DND-41 (cell line): ENCODE measurements around the gene PPP1R1C.
"Not testable (repeated sequence)": the region's sequence is repeated elsewhere in the genome, so short reads cannot be mapped to it uniquely, and the experiment has no call there.

Source experiments
- ATAC-seq: fragments of 200-7000 bp; cut with Tn5 transposase; 3 replicates; pipeline ENCODE4 v1.9.1; 2021; ENCODE audit warnings: low read depth; ENCODE audit not compliant: insufficient read depth
- DNase-seq: peaks from one replicate; pipeline ENCODE4 v3.0.0-alpha.2; 2020
- H2AFZ ChIP-seq: 2 replicates; pipeline ENCODE4 v1.6.0; 2012; ENCODE audit warnings: low read depth, low read length
- H3K27ac ChIP-seq: 2 replicates; pipeline ENCODE4 v1.5.1; 2012; ENCODE audit warnings: low read length, inconsistent platforms
- H3K27me3 ChIP-seq: fragments of 200-600 bp; sonication (generic); 2 replicates; pipeline ENCODE4 v1.6.0; 2012; ENCODE audit warnings: low read length, mild to moderate bottlenecking, inconsistent platforms; ENCODE audit not compliant: insufficient read depth, poor library complexity
- H3K36me3 ChIP-seq: 2 replicates; pipeline ENCODE4 v1.5.1; 2012; ENCODE audit warnings: low read length, inconsistent platforms; ENCODE audit not compliant: insufficient read depth
- H3K4me1 ChIP-seq: 2 replicates; pipeline ENCODE4 v1.5.1; 2012; ENCODE audit warnings: mild to moderate bottlenecking, low read length; ENCODE audit not compliant: insufficient read depth
- H3K4me2 ChIP-seq: 2 replicates; pipeline ENCODE4 v1.6.0; 2012; ENCODE audit warnings: mild to moderate bottlenecking, moderate library complexity, low read length, inconsistent platforms; ENCODE audit not compliant: insufficient read depth
- H3K4me3 ChIP-seq, 2 experiments: fragments of 200-600 bp in 1 of 2; shearing (Covaris generic) in 1 of 2; 2 replicates each; pipeline ENCODE4 v1.5.1; 2012 to 2016; ENCODE audit warnings: inconsistent platforms in 2 of 2, low read length in 2 of 2, mild to moderate bottlenecking in 2 of 2, low read depth in 1 of 2, moderate library complexity in 1 of 2
- H3K79me2 ChIP-seq: 2 replicates; pipeline ENCODE4 v1.6.0; 2012; ENCODE audit warnings: low read length, inconsistent platforms; ENCODE audit not compliant: insufficient read depth
- H3K9ac ChIP-seq: 2 replicates; pipeline ENCODE4 v1.6.0; 2012; ENCODE audit warnings: low read depth, mild to moderate bottlenecking, inconsistent platforms, low read length, moderate library complexity
- H3K9me3 ChIP-seq: 2 replicates; pipeline ENCODE4 v1.5.1; 2012; ENCODE audit warnings: low read length, moderate library complexity, mild to moderate bottlenecking, inconsistent platforms; ENCODE audit not compliant: insufficient read depth, severe bottlenecking
- H4K20me1 ChIP-seq: 2 replicates; pipeline ENCODE4 v1.6.0; 2012; ENCODE audit warnings: low read length; ENCODE audit not compliant: insufficient read depth
- CTCF ChIP-seq: IDR thresholded peaks from 2 replicates; pipeline ENCODE4 v1.5.1; 2012; ENCODE audit warnings: borderline replicate concordance, low read length, moderate library complexity, mild to moderate bottlenecking; ENCODE audit not compliant: poor library complexity, severe bottlenecking; ENCODE audit errors: extremely low read depth
- EZH2 ChIP-seq: IDR thresholded peaks from 3 replicates; pipeline ENCODE4 v1.6.1; 2012; ENCODE audit warnings: borderline replicate concordance, low read depth, mild to moderate bottlenecking, moderate library complexity, low read length, inconsistent platforms; ENCODE audit not compliant: severe bottlenecking

The PPP1R1C gene

GRCh38 chr2:181957668-181958067 lies 28.0 kb upstream of the PPP1R1C start:
- DNase-seq (no peak), ATAC-seq (no peak)
- TF ChIP-seq CTCF (no peak), EZH2 (no peak)
- Histone ChIP-seq H3K9ac (no peak overlapping the region), H3K27ac (no peak overlapping the region), H3K27me3 (no peaks in the 10 kb centered on the region), H3K36me3 (no peaks in the 10 kb centered on the region), H3K4me1 (peaks cover 28% of the 10 kb centered on the region), H3K79me2 (no peaks in the 10 kb centered on the region), H3K4me3 (no peak overlapping the region), H3K9me3 (no peaks in the 10 kb centered on the region), H2AFZ (no peak overlapping the region), H3K4me2 (no peak overlapping the region), H4K20me1 (no peaks in the 10 kb centered on the region)

GRCh38 chr2:181958726-181959125 lies 26.9 kb upstream of the PPP1R1C start:
- H3K27ac ChIP-seq: no peak overlapping the region
- no peaks in the 10 kb centered on the region for H3K79me2 ChIP-seq
- no peaks in the 10 kb centered on the region for H3K27me3 ChIP-seq
- H2AFZ ChIP-seq: no peak overlapping the region
- H4K20me1 ChIP-seq: no peaks in the 10 kb centered on the region
- no peak for TF ChIP-seq CTCF
- no peak for TF ChIP-seq EZH2
- no peak overlapping the region for H3K4me3 ChIP-seq
- no peaks in the 10 kb centered on the region for H3K9me3 ChIP-seq
- no peak for DNase-seq
- ATAC-seq: no peak
- no peaks in the 10 kb centered on the region for H3K36me3 ChIP-seq
- peaks cover 17% of the 10 kb centered on the region for H3K4me1 ChIP-seq
- H3K4me2 ChIP-seq: no peak overlapping the region
- no peak overlapping the region for H3K9ac ChIP-seq

GRCh38 chr2:181959508-181959907 lies 26.1 kb upstream of the PPP1R1C start:
- H4K20me1 ChIP-seq: no peaks in the 10 kb centered on the region
- ATAC-seq (no peak), DNase-seq (no peak)
- no peaks in the 10 kb centered on the region for H3K79me2 ChIP-seq
- no peak overlapping the region for H3K4me2 ChIP-seq
- no peak overlapping the region for H2AFZ ChIP-seq
- H3K27ac ChIP-seq: no peak overlapping the region
- no peak overlapping the region for H3K9ac ChIP-seq
- H3K4me3 ChIP-seq: no peak overlapping the region
- H3K27me3 ChIP-seq: no peaks in the 10 kb centered on the region
- TF ChIP-seq EZH2 (no peak), CTCF (no peak)
- H3K9me3 ChIP-seq: no peaks in the 10 kb centered on the region
- H3K36me3 ChIP-seq: no peaks in the 10 kb centered on the region
- peaks cover 10% of the 10 kb centered on the region for H3K4me1 ChIP-seq

GRCh38 chr2:181961167-181961566 lies 24.5 kb upstream of the PPP1R1C start:
- ATAC-seq, H3K36me3 ChIP-seq: not testable (repeated sequence)

More at GRCh38 chr2:181961167-181961566, 24.5 kb upstream of the PPP1R1C start:
- not testable (repeated sequence) for H3K9ac ChIP-seq, H3K4me1 ChIP-seq, H3K9me3 ChIP-seq, H3K79me2 ChIP-seq, H3K27ac ChIP-seq, H2AFZ ChIP-seq, H4K20me1 ChIP-seq, H3K27me3 ChIP-seq, H3K4me2 ChIP-seq, DNase-seq, H3K4me3 ChIP-seq
